Activated CD8-positive, alpha-beta memory T cell treated with anti-CD3 and anti-CD28 coated beads, Interleukin-2, amount 50 U/mL, for 24 hours (primary cell): ENCODE data around the gene PLPP1.

Source experiments
- DNase-seq: peaks from one replicate; pipeline ENCODE4 v3.0.0-alpha.2; 2020; ENCODE audit errors: extremely low read depth

The PLPP1 gene

DNA sequence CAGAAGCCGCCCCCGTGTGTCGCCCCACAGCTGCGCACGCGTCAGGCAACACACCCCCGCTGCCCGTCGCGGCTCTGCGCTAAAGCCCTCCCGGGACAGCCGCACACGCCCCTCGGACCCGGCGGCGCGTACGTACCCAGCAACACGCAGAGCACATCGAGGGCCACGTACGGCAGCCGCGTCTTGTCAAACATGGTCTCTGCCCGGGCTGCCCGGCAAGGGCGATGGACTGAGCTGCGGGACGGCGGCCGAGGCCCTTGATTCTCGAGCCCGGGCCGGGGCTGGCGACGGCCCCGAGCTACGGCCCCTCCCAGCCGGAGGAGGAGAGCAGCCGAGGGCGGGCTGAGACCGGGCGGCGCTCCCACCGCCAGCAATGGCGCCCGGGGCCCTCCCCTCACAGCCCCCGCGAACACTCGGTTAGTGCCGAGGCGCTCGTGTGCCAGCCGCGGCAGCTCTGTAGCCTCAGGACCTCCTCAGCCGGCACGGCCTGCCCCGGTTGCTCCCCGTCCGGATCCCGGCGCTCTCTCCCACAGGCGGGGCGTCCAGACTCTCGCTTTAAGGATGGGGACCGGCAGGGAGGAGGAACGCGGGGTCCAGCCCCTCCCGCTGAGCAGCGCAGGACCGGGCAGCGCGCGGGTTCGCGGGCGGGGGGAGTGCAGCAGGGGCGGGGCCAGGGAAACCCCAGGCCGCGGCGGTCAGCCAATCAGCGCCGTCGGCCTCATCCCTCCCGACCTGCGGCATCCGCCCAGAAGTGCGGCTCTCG is at the start of gene PLPP1:
Gene PLPP1, minus strand, starts transcription at position 529 of the 763 bp plus-strand sequence. Its CDS starts 335 bp downstream, at position 194.
- peak; percentile 38 for DNase-seq

DNA sequence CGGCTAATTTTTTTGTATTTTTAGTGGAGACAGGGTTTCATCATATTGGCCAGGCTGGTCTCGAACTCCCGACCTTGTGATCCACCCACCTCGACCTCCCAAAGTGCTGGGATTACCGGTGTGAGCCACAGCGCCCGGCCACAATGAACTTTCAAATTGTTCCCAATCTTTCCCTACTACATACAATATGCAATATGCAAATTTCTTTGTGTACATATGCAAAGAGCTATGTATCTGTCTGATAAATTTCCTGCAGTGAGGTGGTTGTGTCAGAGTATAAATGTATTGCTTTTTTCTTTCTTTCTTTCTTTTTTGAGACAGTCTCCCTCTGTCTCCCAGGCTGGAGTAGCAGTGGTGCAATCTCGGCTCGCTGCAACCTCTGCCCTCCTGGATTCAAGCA is 48.8 kb upstream of the PLPP1 start:
- DNase-seq = no peak

- DNase-seq = no peak
These were observed 47.5 kb upstream of the PLPP1 start for GRCh38 chr5:55582256-55582655.

- DNase-seq = no peak
These were observed 45.3 kb upstream of the PLPP1 start for GRCh38 chr5:55580042-55580441.

DNA sequence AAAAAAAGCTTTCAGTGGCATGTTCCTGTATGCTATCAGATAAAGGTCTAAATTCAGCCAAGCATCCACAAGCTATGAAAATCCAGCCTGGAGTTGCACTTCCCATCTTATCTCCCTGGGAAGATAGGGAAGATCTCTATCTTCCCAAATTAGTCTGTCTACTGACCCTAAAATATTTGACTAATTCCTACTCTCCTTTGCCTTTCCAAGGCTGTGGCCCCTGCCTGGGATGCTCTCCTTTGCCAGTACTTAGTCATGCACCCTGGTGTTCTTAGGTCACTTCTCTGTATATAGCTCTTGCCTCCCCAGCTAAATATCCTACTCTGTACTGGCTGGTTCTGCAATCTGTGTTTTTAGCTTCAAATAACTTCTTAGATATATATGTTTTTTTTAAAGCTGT is 44.0 kb upstream of the PLPP1 start:
- no peak for DNase-seq

DNA sequence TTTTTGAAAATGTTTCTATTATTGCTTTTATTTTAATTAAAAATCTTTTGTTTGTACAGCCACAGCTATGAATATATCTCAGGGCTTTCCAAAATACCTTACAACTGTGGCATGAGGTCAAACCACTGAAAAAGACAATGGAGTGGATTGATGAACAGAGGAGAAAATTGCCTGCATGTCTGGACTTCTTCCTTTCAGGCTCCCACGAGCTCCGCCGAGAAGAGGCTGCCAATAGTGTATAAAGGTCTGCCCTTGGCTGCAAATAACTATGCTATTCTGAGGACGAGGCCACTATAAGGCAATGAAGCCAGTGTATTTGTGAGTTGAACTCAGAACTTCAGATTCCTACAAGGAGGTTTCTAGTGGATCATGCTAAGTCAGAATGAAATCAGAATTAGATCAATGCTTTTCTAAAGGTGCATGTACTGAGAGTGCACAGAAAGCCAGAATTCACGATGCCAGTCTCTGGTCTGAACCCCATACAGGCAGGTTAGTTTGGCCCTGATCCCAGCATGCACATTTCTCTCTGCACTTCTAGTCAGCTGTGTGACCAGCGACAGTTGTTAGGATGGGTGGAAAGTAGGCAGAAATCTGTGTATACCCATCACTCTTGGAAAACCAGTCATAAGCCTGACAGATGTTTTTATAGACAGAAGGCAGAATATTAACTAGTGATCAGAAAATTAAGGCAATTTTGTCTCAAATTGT is 42.7 kb upstream of the PLPP1 start:
- no peak for DNase-seq

GRCh38 chr5:55576661-55577060 is 41.9 kb upstream of the PLPP1 start:
- DNase-seq = no peak

GRCh38 chr5:55575815-55576583 is 41.2 kb upstream of the PLPP1 start:
- no peak for DNase-seq

GRCh38 chr5:55572600-55572999 is 37.8 kb upstream of the PLPP1 start:
- no peak for DNase-seq

GRCh38 chr5:55572020-55572419 is 37.3 kb upstream of the PLPP1 start:
- no peak for DNase-seq

DNA sequence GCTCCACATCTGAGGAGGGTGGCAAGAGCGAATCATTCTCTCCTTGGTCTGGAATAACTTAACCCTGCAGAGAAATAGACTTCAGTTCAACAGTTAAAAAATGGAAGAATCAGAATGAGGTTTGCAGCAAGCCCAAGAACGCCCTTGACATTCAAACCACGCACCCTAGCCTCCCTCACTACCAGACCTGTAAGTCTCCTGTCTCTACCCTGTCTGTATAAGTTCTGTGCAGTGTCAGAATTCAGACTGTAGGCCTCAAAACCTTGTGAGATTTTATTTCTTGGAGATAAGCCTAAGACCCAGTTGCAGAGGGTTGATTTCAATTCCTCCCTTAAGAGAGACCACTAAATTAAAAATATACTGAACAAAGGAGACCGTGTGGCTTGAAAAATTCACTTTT is 35.8 kb upstream of the PLPP1 start:
- DNase-seq = no peak

- no peak for DNase-seq
These were observed 35.3 kb upstream of the PLPP1 start for GRCh38 chr5:55570026-55570425.

GRCh38 chr5:55569513-55569865 is 34.7 kb upstream of the PLPP1 start:
- no peak for DNase-seq

DNA sequence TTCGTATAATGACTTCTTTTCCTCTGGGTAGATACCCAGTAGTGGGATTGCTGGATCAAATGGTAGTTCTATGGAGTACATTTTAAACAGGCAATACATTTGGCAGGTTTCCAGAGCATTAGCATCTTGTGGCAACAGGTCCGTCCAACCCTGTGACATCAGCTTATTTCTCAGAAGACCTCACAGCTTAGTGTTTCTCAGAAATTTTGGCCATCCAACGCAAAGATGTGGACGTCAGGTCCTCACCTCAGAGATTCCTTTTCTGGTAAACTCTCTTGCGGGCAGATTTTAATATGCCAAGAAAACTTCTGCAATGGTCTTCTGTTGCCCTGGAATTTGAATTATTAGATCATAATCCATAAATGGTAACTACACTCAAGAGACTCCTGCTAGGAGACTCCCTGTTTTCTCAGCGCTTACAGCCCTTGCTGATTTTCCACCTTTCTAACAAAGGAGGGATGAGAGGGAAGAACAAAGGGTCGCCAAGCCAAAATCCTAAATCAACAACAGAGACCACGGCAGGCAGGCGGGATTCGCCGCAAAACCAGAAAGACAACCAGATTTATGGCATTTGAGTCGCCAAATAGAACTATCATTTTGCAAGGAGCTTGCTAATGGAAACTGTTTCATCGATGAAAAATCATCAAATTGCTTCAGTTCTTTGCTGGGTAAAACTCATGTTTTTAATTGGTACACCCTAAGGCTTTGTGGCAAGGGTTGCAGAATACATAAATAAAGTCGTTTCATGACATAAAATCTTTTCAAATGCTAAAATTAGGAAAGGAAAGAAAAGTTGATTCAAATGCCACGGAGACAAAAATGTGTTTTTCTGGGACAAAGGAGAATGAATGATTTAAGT is 34.1 kb upstream of the PLPP1 start:
- no peak for DNase-seq

GRCh38 chr5:55564721-55565120 is 30.0 kb upstream of the PLPP1 start:
- no peak for DNase-seq

DNA sequence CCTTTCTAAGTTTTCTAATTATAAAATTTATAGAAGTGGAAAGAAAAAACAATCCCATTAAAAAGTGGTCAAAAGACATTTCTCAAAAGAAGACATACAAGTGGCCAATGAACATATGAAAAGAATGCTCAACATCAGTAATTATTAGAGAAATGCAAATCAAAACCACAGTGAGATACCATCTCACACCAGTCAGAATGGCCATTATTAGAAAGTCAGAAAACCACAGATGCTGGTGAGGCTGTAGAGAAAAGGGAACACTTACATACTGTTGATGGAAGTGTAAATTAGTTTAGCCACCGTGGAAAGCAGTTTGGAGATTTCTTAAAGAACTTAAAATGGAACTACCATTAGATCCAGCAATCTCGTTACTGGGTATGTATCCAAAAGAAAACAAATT is 23.7 kb upstream of the PLPP1 start:
- DNase-seq = no peak

DNA sequence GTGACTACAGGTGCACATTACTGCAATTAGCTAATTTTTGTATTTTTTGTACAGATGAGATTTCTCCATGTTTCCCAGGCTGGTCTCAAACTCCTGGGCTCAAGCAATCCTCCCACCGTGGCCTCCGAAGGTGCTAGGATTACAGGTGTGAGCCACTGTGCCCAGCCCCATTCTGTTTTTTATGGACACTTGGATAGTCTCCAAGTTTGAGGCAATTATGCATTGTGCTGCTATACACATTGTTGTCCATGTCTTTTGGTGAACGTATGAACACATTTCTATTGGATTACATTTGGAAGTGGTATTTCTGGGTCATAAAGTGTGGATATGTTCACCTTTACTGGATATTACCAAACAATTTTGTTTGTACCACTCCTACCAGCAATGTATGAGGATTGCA is 22.4 kb upstream of the PLPP1 start:
- no peak for DNase-seq

DNA sequence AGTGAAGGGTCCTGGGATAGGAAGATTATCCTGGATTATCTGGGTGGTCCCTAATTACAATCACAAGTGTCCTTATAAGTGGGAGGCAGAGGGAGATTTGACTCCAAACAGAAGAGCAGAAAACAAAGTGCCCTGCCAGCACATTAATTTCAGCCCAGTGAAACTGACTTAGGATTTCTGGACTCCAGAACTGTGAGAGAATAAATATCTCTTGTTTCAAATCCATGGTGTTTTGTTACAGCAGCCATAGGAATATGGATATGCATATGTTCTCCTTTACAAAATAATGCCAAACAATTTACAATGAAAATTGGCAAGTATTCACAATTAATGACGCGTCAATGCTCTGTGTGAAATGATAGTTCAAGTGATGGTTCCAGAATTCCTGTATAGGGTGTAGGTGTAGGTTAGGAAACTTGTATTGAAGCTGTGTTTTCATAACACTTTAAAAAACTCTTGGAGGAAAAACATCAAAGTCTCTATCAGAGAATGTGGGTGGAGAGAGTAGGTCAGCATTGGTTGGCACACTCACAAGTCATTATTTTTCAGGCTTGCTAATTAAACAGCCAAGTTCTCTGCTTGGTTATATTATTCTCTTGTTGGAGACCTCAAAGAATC is 19.9 kb upstream of the PLPP1 start:
- no peak for DNase-seq

- DNase-seq = no peak
These were observed 17.1 kb upstream of the PLPP1 start for GRCh38 chr5:55551904-55552303.

GRCh38 chr5:55551358-55551757 is 16.6 kb upstream of the PLPP1 start:
- no peak for DNase-seq

DNA sequence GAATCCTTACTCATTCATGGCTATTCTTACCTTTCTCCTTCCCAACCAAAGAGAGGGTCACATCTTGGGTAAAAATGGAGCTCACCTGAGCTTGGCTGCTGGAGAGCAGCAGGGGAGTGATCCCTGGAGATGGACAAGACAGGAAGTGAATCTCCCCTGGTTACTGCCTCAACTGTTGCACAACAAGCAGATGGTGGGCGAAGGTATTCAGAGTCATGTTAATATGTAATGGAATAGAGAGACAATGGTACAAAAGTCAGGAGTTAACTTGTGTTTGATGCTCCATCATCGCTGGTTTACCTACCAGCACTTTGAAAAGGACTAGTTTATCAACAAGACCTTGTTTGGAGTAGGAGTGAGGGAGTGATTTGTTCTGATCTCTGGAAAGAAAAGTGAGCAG is 13.0 kb upstream of the PLPP1 start:
- DNase-seq = no peak
